NOMO-1 treated with DMSO at 0.1 percent for 48 hours (cell line): ENCODE data around the gene SUB1.

Experiments used
- DNase-seq: peaks from one replicate; lab custom pipeline; 2025; ENCODE audit not compliant: unreplicated experiment; lab: John Stamatoyannopoulos, UW

SUB1 gene

DNA sequence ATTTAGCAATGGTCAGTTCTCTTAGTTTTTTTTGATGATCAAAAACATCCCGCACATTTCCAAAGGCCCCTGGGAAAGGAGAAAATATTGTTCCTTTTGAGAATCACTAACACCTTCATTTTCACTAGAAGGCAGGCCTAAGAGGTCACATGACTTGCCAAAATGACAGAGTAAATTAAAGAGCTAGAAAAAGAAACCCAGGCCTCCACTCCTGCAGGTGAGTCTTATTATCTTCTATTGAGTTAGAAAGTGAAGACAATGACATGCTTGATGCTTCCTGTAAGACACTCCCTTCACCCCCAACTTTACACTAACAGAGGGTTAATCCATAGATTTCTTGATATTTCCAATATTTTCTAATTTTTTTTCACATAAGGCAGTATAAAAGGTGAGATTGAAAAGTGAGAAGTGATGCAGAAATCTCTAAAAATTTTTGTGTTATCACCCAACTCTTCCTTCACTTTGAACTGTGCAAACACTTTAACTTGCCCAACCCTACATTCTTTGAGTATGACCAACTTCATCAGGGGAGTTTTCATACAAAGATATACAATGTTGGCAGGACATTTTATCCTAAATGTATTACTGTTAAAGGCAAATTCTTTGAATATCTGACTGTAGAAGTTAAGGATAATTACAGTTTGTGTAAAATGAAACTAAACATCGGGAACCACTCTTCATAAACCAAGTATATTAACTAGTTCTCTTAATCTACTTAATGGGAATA, 57.1 kb downstream of the SUB1 start:
- DNase-seq = no peak

DNA sequence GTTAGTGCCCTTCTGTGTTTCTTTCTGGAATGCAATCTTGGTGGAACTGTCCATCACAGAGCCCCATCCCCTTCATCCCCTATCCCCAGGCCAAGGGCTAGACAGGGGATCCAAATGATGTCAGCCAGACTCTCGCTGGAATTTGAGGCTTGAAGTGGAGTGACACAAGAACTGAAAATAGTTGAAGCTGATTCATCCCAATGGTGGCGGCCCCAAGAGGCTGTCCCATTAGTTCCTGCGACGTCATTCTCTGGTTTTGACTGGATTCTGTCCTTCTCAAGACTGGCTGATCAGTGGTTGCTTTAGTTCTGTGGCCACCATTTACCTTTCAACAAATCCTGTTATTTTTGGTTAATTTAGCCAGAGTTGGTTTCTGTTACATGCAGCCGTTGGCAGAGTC, 59.9 kb downstream of the SUB1 start:
- no peak for DNase-seq

DNA sequence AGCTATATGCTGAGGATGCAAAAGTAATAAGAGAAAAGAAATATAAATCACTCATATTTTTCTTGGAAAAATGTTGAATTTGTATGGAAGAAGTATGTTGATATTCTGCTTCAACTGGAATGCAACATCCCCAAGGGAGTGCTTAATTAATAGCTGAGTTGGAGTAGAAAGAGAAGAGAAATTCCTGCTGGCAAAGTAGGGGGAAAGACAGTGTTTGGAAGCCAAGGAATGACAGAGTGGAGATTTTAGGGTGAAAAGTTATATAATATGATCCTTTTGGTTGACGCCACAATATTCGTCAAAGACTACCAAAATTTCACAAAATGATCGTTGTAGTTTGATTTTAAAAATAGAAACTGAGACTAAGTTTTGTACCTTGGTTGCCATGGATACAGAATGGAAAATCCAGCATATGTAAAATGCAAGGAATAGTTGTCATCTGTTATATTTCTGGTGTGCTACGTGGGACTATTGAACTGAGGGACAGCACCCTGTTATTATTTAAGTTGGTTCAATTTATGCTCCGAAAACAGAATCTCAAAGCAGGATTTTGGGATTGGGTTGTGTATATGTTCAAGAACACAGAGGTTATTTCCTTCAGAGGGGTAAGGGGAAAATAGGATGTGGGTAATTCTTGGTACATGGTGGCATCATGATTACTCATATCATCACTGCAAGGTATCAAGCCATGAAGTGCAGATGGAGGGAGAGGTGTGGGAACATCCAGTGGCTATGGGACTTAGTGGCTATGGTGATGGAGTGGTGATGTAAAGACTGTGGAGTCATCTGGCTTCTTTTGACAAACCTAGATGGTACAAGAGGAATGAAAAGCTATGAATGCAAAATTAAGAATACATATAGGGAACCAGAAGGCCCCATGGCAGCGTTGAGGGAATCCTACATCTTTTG, 61.0 kb downstream of the SUB1 start:
- no peak for DNase-seq

DNA sequence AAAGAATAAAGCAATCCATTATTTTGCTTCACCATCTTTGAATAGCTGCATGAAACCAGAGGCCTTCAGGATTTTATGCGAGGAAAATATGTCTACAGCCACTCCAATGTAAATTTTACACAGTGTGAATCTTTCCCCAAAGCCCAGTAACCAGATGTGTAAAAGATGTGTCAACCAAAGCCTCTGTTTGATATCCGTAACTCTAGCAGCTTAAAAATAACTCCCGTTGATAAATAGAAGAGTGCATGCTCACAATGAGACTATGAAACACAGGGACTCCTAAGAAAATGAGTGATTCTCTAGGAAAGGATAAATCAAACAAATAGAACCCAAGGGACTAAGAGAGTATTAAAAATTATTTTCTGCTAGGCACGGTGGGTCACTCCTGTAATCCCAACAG, 65.7 kb downstream of the SUB1 start:
- DNase-seq = no peak

DNA sequence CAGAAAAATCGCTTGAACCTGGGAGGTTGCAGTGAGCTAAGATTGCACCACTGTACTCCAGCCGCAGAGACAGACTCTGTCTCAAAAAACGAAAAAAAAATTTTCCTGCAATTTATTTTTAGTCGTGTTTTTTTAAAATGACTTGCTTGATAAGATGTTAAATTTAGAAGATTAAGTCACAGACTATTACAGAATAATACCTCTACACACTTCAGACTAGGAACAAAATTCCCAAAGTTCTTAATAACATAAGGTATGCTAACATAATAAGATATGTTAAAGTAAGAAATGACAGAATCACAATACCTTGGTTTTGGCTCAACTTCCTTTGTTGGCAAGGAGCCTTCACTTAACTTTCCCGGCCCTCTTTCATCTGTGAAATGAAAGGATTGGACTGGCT, 66.3 kb downstream of the SUB1 start:
- no peak for DNase-seq
